Neural crest cell (in vitro differentiated cells): ENCODE results near the gene CNPY1. TPM values are rescaled to one million over a fixed set of nuclear protein-coding genes. Genes with fewer than 3 reads are reported as not detected.

Experiments
- DNase-seq: peaks from one replicate; pipeline ENCODE4 v3.0.0; 2021; ENCODE audit warnings: low read depth, mixed read lengths, low spot score
- H3K27ac Mint-ChIP-seq: one replicate; pipeline ENCODE4 v1.8.0; 2021; ENCODE audit warnings: mild to moderate bottlenecking, mixed read lengths; ENCODE audit not compliant: unreplicated experiment
- H3K27me3 Mint-ChIP-seq: 2 replicates; pipeline ENCODE4 v1.8.0; 2021; ENCODE audit warnings: low read depth, mild to moderate bottlenecking, mixed read lengths
- H3K36me3 Mint-ChIP-seq: 2 replicates; pipeline ENCODE4 v1.8.0; 2021; ENCODE audit warnings: low read depth, mild to moderate bottlenecking, mixed read lengths
- H3K4me1 Mint-ChIP-seq: 2 replicates; pipeline ENCODE4 v1.8.0; 2021; ENCODE audit warnings: mixed read lengths
- H3K4me3 Mint-ChIP-seq: one replicate; pipeline ENCODE4 v1.8.0; 2021; ENCODE audit warnings: mild to moderate bottlenecking, mixed read lengths
- H3K9me3 Mint-ChIP-seq: 2 replicates; pipeline ENCODE4 v1.8.0; 2021; ENCODE audit warnings: mixed read lengths
- CTCF ChIP-seq: fragments of 200-600 bp; sonication (generic); conservative IDR thresholded peaks from 2 replicates; pipeline ENCODE4 v1.5.0; 2021; ENCODE audit warnings: antibody characterized with exemption, mild to moderate bottlenecking
- total RNA-seq: library from RNA; stranded (reverse); gene quantifications from 2 replicates; pipeline ENCODE4 v1.2.1, GENCODE V29; 2021

The CNPY1 gene
- total RNA-seq, 1 donor from 2014 or later = 2.4 TPM

DNA sequence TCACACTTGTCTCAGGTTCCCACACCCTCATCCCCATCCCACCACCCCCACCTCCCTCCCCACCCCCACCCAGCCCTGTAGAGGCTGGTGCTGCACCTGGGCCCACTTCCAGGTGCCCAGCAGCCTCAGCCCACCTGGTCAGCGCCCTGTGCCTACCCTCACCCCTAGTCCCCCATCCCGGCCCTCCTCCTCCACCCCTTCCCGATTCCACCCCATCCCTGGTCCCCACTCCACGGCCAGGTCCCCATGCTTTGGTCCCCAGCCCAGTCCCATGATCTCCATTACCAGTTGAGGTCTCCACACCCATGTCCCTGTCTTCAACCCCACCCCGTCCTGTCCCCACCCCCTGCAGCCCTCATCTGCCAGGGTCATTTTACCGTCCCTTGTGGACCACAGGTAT lies 24.6 kb upstream of the CNPY1 start:
- Mint-ChIP-seq H3K27ac (no peak overlapping the region), H3K36me3 (no peaks in the 10 kb centered on the region), H3K27me3 (peaks cover 2% of the 10 kb centered on the region), H3K9me3 (no peaks in the 10 kb centered on the region), H3K4me1 (no peaks in the 10 kb centered on the region), H3K4me3 (no peak overlapping the region)
- TF ChIP-seq CTCF = no peak
- no peak for DNase-seq

DNA sequence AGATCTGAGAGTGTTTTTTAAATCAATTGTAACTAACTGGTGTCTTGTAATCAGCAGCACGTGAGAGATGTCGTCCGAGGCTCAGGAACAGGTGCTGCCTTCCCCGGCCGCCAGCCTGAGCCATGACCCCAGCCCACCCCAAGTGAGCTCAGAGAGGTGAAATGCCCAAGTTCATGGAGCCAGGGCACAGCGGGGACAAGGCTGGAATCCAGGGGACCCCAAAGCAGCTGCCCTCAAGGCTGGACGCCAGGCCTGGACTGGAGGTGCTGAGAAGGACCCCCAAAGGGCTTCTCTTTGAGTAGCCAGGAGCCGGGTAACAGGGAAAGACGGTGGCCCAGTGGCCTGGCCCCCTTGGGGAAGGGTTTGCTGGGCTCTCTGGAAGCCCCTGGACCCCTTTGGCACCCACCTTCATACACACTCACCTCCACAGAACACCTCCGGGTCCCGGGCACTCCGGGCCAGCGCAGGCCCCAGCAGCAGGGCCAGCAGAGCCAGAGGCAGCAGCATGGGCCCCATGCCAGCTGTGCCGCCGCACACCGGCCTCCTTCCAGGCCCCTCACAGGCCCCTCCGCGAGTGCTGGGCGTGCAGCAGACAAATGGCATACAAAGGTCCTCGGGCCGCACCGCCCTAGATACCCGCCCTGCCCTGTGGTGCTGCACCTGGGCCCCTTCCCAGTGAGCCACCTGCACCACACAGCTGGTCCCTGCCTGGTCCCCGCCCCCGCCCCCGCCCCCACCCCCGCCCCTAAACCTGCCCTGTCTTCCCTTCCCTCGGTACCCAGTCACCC lies 24.0 kb upstream of the CNPY1 start:
- peak overlapping the region; percentile 21 for H3K27ac Mint-ChIP-seq
- H3K9me3 Mint-ChIP-seq = no peaks in the 10 kb centered on the region

GRCh38 chr7:155569681-155570080 lies 23.3 kb upstream of the CNPY1 start:
- Mint-ChIP-seq H3K36me3 (no peaks in the 10 kb centered on the region), H3K27me3 (peaks cover 2% of the 10 kb centered on the region)

More for the DNA sequence above, 24.0 kb upstream of the CNPY1 start:
- Mint-ChIP-seq H3K4me3 (no peak overlapping the region), H3K36me3 (no peaks in the 10 kb centered on the region), H3K27me3 (peaks cover 2% of the 10 kb centered on the region), H3K4me1 (no peaks in the 10 kb centered on the region)
- TF ChIP-seq CTCF = no peak
- DNase-seq = no peak

DNA sequence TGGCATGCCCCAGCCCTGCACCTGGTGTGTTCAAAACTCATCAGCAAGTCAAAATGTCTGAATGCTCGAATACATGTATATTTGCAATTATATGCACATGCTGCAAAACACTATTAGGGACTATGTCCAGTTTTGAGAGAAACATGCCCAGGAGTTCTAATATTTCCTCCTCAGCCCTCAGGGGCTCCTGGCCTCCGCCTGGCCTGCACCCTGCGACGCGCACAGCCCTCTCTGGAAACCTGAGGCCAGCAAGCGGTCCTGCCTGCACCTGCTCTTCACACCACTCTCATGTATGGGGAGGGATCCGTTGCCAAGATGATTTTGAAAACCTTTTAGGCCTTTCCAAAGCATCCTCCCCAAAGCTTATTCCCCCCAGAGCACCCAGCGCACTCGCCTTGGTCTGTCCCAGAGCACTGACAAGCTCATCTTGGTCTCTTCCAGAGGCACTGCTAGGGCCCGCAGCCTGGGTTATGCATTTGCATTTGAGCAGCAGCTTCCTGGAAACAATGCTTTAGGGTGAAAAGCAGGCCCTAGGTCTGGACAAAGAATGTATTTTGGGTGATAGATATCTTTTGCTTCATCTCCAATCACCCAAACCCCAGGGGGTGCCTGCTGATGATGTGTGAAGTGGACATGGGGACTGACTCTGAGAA lies 22.6 kb upstream of the CNPY1 start:
- Mint-ChIP-seq H3K36me3 (no peaks in the 10 kb centered on the region), H3K9me3 (no peaks in the 10 kb centered on the region), H3K27me3 (peaks cover 2% of the 10 kb centered on the region), H3K4me3 (no peak overlapping the region), H3K4me1 (no peaks in the 10 kb centered on the region), H3K27ac (no peak overlapping the region)
- no peak for TF ChIP-seq CTCF
- DNase-seq = no peak

More at GRCh38 chr7:155569681-155570080, 23.3 kb upstream of the CNPY1 start:
- no peak for DNase-seq
- H3K4me3 Mint-ChIP-seq = no peak overlapping the region
- H3K4me1 Mint-ChIP-seq = no peaks in the 10 kb centered on the region
- peak overlapping the region; percentile 21 for H3K27ac Mint-ChIP-seq
- no peaks in the 10 kb centered on the region for H3K9me3 Mint-ChIP-seq
- no peak for TF ChIP-seq CTCF

- DNase-seq = no peak
- Mint-ChIP-seq H3K4me3 (no peak overlapping the region), H3K9me3 (no peaks in the 10 kb centered on the region), H3K4me1 (no peaks in the 10 kb centered on the region), H3K36me3 (no peaks in the 10 kb centered on the region), H3K27me3 (peaks cover 2% of the 10 kb centered on the region), H3K27ac (no peak overlapping the region)
- no peak for TF ChIP-seq CTCF
Measured at GRCh38 chr7:155568333-155568660, 21.9 kb upstream of the CNPY1 start.
